AG04449 (cell line): ENCODE results near the gene EYS.

Experiments
- CTCF ChIA-PET: fragments of 350-600 bp; formaldehyde crosslinking; extraction: SDS; loops from one replicate; lab custom pipeline; 2021; ENCODE audit warnings: antibody characterized with exemption; lab: Yijun Ruan, JAX
- POLR2A ChIA-PET: fragments of 400-600, 350-600 bp; formaldehyde crosslinking; extraction: SDS; loops from one replicate; lab custom pipeline; 2020; ENCODE audit warnings: antibody characterized with exemption, inconsistent platforms; lab: Yijun Ruan, JAX
- DNase-seq: peaks from one replicate; pipeline ENCODE4 v3.0.0-alpha.2; 2010; ENCODE audit warnings: low read depth, low spot score
- H3K4me3 ChIP-seq: 2 replicates; pipeline ENCODE4 v1.5.1; 2011; ENCODE audit warnings: low read depth, mild to moderate bottlenecking, control low read depth, low read length
- CTCF ChIP-seq: IDR thresholded peaks from one replicate; pipeline ENCODE4 v1.5.1; 2011; ENCODE audit warnings: mild to moderate bottlenecking, moderate library complexity, low read length, control low read depth, inconsistent platforms; ENCODE audit not compliant: insufficient read depth; ENCODE audit errors: missing control alignments

Gene EYS

DNA sequence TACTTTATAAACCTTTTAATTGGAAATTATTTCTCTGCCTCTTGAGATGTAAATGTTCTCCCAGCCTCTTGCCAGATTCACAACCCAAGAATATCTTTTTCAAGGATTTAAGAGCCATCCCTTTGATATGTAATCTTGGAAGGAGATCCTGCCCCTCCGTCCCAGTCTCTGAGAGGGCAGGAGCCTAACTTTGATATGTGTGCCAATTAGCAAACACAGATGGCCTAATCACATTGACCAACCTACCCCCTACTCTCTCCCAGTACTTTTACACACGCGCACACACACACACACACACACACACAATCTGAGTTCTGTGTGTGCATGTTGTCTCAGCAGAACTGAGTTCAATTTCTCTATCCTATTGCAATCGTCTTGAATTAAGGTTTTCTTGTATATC, 1447.7 kb downstream of the EYS start:
- no peak for TF ChIP-seq CTCF
- no peak for DNase-seq
- POLR2A ChIA-PET, result no interaction called here
- no peak overlapping the region for H3K4me3 ChIP-seq
- CTCF ChIA-PET, result no interaction called here

DNA sequence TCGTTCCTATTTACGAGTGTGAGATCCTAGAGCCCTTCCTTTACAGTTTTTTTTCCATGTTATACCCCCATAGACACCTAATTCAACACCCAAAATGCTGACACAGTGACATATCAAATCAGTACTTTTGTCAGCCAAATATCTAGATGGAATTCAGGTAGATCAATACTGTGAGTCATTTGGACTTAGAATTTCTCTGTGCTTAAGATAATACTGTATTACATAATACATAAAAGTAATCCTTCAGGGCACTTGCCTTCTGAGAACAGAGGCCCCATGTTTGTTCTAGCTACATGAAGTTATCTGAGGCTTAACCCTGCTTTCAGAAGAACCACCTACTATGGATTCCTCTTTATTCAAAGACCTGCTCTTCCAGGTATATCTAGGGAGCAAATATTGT, 1448.3 kb downstream of the EYS start:
- no peak for DNase-seq

DNA sequence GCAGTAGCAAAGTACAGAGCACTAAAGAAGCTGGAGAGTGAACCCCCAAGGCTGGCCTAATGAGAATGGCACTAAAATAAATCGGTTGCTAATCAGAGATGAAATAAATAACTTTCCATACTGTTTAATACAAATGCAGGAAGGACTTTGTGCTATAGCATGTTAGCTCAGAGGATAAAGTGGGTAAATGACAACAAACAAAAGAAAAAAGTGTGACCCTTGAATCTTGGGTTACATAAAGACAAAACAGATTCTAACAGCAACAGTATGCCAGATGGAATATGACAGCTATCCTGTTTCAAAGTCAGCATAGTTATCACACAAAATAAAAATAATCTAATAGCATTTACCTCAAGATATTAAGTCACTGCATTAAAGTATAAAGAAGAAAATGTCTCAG, 1448.7 kb downstream of the EYS start:
- DNase-seq, result no peak
- POLR2A ChIA-PET, result no interaction called here

More for the DNA sequence above, 1448.3 kb downstream of the EYS start:
- H3K4me3 ChIP-seq, result no peak overlapping the region
- no peak for TF ChIP-seq CTCF
- ChIA-PET POLR2A (no interaction called here), CTCF (no interaction called here)

DNA sequence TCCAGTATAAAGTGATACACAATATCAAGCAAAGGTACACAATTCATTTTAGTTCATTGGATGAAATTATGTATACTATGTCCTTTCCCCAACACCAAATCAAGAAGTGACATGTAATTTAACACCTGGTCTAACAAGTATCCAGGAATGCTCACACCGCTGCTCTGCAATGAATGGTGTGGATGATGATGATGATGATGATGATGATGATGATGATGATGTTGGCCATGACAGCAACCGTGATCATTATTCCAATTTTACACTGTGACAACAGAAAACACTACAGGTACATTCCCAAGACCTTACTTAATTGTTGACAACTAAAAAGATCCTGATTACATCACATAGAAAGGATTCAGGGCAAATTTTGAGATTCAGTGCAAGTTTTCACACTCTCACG, 1449.4 kb downstream of the EYS start:
- no peak for DNase-seq

More for the DNA sequence above, 1448.7 kb downstream of the EYS start:
- no peak overlapping the region for H3K4me3 ChIP-seq
- no peak for TF ChIP-seq CTCF
- CTCF ChIA-PET, result no interaction called here

DNA sequence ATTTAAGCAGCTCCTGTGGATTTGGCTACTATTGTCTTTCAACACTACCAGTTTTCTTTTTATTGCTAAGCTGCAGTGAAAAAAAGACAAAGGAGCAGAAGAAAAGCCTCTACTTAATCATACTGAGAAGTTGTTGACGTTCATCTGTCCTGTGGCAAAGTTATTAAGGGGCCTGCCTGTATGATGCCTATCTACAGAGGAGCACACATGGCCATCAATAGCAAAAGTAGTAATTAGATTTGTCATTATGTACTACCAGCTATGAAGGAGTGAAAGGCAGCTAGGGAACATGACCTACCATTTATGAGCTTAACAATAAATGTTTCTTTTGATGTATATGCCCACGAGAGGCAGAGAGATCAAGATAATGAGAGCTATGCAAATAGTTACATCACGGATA, 1450.5 kb downstream of the EYS start:
- TF ChIP-seq CTCF, result no peak
- no peak overlapping the region for H3K4me3 ChIP-seq
- CTCF ChIA-PET, result no interaction called here
- POLR2A ChIA-PET, result no interaction called here
- no peak for DNase-seq

More for the DNA sequence above, 1449.4 kb downstream of the EYS start:
- no peak overlapping the region for H3K4me3 ChIP-seq
- ChIA-PET CTCF (no interaction called here), POLR2A (no interaction called here)
- TF ChIP-seq CTCF, result no peak

DNA sequence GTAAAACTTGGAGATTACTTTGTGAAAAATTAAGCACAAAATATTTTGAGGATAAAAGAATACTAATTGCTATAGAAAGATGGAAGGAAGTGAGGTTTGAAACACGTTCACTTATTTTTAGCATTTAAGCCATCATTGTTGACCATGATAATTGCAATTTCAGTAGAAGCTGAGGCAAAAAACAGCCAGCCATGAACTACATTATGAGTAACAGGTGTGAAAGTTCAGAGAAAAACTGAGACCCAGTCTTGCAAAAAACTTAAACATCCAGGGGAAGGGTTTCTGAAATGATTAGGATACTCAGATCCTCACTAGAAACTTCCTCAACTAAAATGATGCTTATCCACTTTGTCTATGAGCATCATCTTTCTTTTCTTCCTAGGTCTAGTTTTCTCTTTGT, 1452.0 kb downstream of the EYS start:
- POLR2A ChIA-PET, result no interaction called here
- no peak for TF ChIP-seq CTCF
- no peak overlapping the region for H3K4me3 ChIP-seq
- DNase-seq, result no peak
- CTCF ChIA-PET, result no interaction called here
